HG02840 (cell line): ENCODE results near the gene ARHGEF7.

ENCODE experiments used
- ATAC-seq: cut with Tn5 transposase; IDR thresholded peaks from one replicate; pipeline ENCODE4 v1.9.1; 2021; ENCODE audit warnings: mild to moderate bottlenecking, moderate library complexity, moderate number of reproducible peaks; ENCODE audit not compliant: unreplicated experiment, low FRiP score

ARHGEF7 gene

DNA sequence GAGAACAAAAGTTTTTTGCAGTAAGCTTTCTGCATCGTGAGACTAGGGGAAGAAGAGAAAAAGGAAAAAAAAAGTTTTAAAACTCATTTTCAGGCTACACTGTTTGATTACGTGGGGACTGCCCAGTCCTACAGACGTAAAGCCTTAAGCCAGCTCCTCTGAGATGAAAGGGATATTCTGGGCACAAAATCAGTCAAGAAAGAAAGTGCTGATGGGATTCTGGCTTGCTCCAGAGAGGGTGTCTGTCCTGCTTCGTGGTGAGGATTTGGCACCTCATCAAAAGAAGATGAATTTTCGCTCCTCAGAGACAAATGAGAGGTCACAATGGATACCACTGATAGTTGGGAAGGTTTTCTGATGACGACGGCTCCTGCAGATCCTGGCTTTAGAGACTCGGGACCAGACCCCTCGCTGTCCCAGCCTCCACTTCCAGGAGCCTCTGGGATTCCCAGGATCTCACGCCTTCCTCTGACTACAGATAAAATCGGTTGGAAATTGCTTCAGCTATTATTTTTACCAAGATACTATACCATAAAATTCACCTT, 215.0 kb downstream of the ARHGEF7 start:
- ATAC-seq, result no peak

- no peak for ATAC-seq
These were observed 220.2 kb downstream of the ARHGEF7 start for GRCh38 chr13:111335298-111335697.

DNA sequence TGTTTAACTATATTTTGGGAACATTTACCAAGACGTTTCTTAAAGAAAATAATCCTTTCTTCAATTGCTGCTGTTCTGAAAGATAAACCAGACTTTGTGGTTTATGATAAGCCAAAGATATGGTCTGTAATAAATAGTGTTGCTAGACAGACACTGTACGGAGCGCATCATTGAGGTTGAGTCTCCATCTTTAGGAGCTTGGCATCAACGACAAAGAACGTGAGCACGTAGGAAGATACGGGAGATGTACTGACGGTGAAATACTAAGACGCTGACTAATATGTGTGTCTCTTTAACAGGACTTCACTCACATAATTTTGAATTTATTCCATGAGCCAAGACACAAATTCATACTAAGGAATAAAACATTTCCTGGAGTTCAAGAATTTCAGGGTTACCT, 221.6 kb downstream of the ARHGEF7 start:
- no peak for ATAC-seq

DNA sequence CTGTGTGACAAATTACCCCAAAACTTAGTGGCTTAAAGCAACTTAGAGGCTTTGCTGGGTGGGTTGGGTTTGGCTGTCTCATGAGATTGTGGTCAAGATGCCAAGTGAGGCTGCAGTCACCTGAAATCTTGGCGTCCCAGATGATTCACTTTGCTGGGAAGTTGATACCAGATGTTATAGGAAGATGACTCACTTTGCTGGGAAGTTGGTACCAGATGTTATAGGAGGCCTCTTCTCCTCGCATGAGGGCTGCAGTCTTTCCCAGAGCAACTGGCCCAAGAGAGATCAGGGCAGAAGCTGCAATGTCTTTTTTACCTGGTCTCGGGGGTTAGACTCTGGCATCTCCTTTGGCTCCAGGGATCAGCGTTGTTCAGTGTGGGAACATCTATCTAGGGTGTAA, 222.1 kb downstream of the ARHGEF7 start:
- no peak for ATAC-seq

DNA sequence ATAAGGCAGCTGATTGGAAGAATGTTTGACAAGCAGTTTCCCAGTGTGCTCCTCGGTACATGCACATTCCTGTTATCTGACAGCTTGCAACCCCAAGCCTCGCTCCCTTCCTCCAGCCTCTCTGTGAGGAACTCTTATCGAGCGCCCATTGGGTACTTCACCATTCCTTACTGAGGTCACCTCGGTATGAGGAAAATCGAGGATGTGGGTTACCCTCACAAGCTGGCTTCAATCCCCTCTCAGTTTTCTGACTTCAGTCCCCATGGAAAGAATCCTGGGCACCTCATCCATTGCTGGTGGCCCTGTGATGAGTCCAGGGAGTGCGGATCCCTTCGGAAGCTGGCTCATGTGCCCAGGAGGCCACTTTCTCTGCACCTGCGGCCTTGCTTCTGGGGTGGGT, 222.6 kb downstream of the ARHGEF7 start:
- no peak for ATAC-seq

- no peak for ATAC-seq
These were observed 223.7 kb downstream of the ARHGEF7 start for GRCh38 chr13:111338841-111339240.

GRCh38 chr13:111339366-111340143, 224.4 kb downstream of the ARHGEF7 start:
- no peak for ATAC-seq

DNA sequence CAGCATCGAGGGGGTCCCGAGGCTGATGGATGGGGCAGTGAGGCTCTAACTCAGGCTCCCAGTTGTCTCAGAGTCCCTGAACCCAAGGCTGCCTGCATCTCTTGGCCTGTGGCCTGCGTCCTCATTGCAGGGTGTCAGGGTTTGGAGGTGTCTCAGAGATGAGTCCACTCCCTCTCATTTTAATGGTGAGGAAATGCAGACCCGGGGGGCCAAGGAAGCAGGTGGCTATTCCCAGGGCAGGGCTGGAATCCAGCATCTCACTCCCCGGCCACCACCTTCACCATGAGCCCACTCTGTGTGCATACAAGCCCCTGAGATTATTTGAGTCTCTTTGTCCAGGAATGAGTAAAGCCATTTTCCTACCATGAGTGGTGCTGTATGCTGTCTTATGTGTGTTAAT, 226.8 kb downstream of the ARHGEF7 start:
- ATAC-seq, result no peak

DNA sequence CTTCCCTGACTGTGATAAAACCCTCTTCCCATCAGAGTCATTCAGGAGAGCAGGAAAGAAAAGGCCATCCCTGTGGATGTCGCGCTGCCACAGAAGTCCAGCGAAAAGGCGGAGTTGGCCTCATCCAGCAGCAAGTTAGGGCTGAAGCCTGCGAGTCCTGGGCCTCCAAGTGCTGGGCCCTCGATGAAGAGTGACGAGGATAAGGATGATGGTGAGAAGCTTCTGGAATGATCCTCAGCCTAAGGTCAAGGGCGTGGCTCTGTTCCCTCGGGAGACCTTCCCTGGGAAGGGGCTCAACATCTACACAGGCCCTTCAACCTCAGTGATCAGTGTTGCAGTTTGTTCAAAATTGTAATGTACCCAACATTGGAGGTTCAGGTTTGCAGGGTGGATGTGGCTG, 227.6 kb downstream of the ARHGEF7 start:
- no peak for ATAC-seq

DNA sequence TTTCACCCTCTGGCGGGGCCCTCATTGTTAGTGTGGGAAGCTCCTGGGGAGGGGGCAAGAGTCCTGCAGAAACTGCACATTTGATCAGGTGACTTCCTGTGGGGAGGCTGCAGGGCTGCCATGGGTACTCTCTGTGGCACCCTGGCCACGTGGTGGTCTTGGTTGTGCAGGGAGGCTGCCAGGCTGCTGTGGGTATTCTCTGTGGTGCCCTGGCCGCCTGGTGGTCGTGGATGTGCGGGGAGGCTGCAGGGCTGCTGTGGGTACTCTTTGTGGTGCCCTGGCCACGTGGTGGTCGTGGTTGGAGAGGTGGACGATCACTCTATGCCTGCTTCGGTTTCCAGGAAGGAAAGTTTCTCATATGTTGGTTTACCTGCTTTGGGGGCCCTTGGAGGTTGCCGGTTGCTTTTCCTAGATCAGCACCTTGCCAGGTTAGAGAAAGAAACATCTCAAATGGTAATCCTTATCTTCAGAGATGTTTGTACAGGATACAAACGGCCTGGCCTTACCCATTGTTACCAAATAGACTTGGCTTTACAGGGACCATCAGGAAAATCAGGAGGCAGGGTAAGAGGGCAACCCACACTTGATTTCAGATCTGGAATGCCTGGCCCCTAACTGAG, 228.2 kb downstream of the ARHGEF7 start:
- ATAC-seq, result no peak

GRCh38 chr13:111344471-111345191, 229.5 kb downstream of the ARHGEF7 start:
- no peak for ATAC-seq

DNA sequence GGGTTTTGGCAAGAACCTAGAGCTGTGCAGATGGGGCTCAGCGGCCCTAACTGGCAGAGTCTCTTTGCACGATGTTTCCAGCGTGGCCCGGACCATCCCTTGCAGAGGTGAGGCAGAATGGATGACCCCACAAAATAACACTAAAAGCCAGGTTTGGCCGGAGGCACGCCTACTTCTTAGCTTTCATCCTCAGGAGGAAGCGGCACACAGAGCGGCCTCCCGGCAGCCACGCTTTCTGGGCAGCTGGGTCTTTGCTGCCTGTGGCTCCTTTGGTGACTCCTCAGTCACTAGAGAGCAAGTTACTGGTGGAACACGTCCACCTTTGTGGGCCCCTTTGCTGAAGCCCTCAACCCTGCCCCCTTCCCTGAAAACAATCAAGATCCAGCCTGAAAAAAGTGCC, 230.6 kb downstream of the ARHGEF7 start:
- ATAC-seq, result no peak

GRCh38 chr13:111346101-111346680, 231.1 kb downstream of the ARHGEF7 start:
- ATAC-seq, result no peak

- ATAC-seq, result no peak
These were observed 232.3 kb downstream of the ARHGEF7 start for GRCh38 chr13:111347438-111347837.

- ATAC-seq, result no peak
These were observed 238.4 kb downstream of the ARHGEF7 start for GRCh38 chr13:111353508-111353907.

GRCh38 chr13:111354789-111355188, 239.7 kb downstream of the ARHGEF7 start:
- no peak for ATAC-seq
